Measurements from ENCODE around the gene BCL7A. TPM values are rescaled to one million over a fixed set of nuclear protein-coding genes. Genes with fewer than 3 reads are reported as not detected.

The BCL7A gene
- total and polyA plus RNA-seq, 2 experiments from 2014 or later = 12.7 to 14.9 TPM

GRCh38 chr12:122096014-122096413 is 74.3 kb downstream of the BCL7A start:
- H4K20me1 ChIP-seq (replicated peaks; ENCODE audit: insufficient read depth) = peaks cover 12% of the 10 kb centered on the region
- Mint-ChIP-seq H3K36me3 (ENCODE audit: low read depth) (no peaks in the 10 kb centered on the region; the same call in 2 of the 3 replicates), H3K9me3 (no peaks in the 10 kb centered on the region), H3K4me3 (no peak overlapping the region), H3K4me1 (peaks cover 22% of the 10 kb centered on the region), H3K27ac (peak overlapping the region; percentile 81), H3K27me3 (ENCODE audit: insufficient read depth, low read depth, poor library complexity) (no peaks in the 10 kb centered on the region)
- no peaks in the 10 kb centered on the region for H3K9me2 ChIP-seq (ENCODE audit: insufficient read depth)
- peaks cover 56% of the 10 kb centered on the region for H3K79me2 ChIP-seq (replicated peaks; ENCODE audit: insufficient read depth)
- TF ChIP-seq REST (IDR thresholded peaks at IDR 0.05; ENCODE audit: unreplicated experiment) (no peak), ZNF462 (CRISPR knock-in tag; IDR thresholded peaks at IDR 0.05) (no peak), CTCF (conservative IDR thresholded peaks at IDR 0.05; ENCODE audit: low read depth in 2 of 2) (no peak), NANOG (IDR thresholded peaks at IDR 0.05; ENCODE audit: borderline replicate concordance) (no peak)
- H3K4me1 ChIP-seq (ENCODE audit: insufficient read depth) = peaks cover 15% of the 10 kb centered on the region
- no peaks in the 10 kb centered on the region for H3K36me3 ChIP-seq (ENCODE audit: insufficient read depth)
- H3K27ac ChIP-seq (ENCODE audit: low read depth) = 0 out of 2 replicates have a peak overlapping the region, but pooled peaks have one; percentile 55
- no peak overlapping the region for H3K4me3 ChIP-seq
- DNase-seq (ENCODE audit: low spot score) (no peak), ATAC-seq (no peak)
- no peak overlapping the region for H2AFZ ChIP-seq
- no peaks in the 10 kb centered on the region for H3K27me3 ChIP-seq (ENCODE audit: insufficient read depth)
- peaks cover 3% of the 10 kb centered on the region; the same call in 1 of the 2 replicates for H3F3A ChIP-seq (replicated peaks; ENCODE audit: low read depth)
- H3K4me2 ChIP-seq = no peak overlapping the region
